ENCODE measurements around the gene TIMM17A.

TIMM17A gene

GRCh38 chr1:201984446-201984845 is 29.1 kb downstream of the TIMM17A start:
- no peak for FAIRE-seq

- FAIRE-seq: no peak
Measured at GRCh38 chr1:201985355-201985754, 30.1 kb downstream of the TIMM17A start.

- no peak for FAIRE-seq
Measured at GRCh38 chr1:201988601-201989000, 33.3 kb downstream of the TIMM17A start.

GRCh38 chr1:201989354-201990128 is 34.2 kb downstream of the TIMM17A start:
- FAIRE-seq: no peak

GRCh38 chr1:201990427-201990826 is 35.1 kb downstream of the TIMM17A start:
- no peak for FAIRE-seq

- FAIRE-seq: no peak
Measured at GRCh38 chr1:201999625-202000238, 44.4 kb downstream of the TIMM17A start.

- FAIRE-seq: no peak
Measured at GRCh38 chr1:202002507-202002906, 47.2 kb downstream of the TIMM17A start.

GRCh38 chr1:202004711-202005110 is 49.4 kb downstream of the TIMM17A start:
- FAIRE-seq: no peak

GRCh38 chr1:202005958-202006357 is 50.7 kb downstream of the TIMM17A start:
- no peak for FAIRE-seq

GRCh38 chr1:202007304-202007703 is 52.0 kb downstream of the TIMM17A start:
- FAIRE-seq: no peak

- no peak for FAIRE-seq
Measured at GRCh38 chr1:202007805-202008489, 52.6 kb downstream of the TIMM17A start.

- no peak for FAIRE-seq
Measured at GRCh38 chr1:202009326-202010179, 54.2 kb downstream of the TIMM17A start.

- FAIRE-seq: no peak
Measured at GRCh38 chr1:202010180-202011015, 55.1 kb downstream of the TIMM17A start, which contains the start of gene ELF3. ELF3 (plus strand) TSS chr1:202010587; CDS start chr1:202011137, 550 bp downstream.

GRCh38 chr1:202011994-202012393 is 56.7 kb downstream of the TIMM17A start:
- FAIRE-seq: no peak

- FAIRE-seq: no peak
Measured at GRCh38 chr1:202012544-202013478, 57.5 kb downstream of the TIMM17A start.

- FAIRE-seq: no peak
Measured at GRCh38 chr1:202013603-202014002, 58.3 kb downstream of the TIMM17A start.

GRCh38 chr1:202014060-202014459 is 58.8 kb downstream of the TIMM17A start:
- no peak for FAIRE-seq

GRCh38 chr1:202014915-202015661 is 59.8 kb downstream of the TIMM17A start:
- FAIRE-seq: no peak

- no peak for FAIRE-seq
Measured at GRCh38 chr1:202015662-202015937, 60.3 kb downstream of the TIMM17A start.

Data from colon (tissue), 2 donors.